SU-DHL-6 (cell line): ENCODE results near the gene TENT4A.

ENCODE experiments used
- EZH2phosphoT487 ChIP-seq: fragments of 200-600 bp; sonication (generic), shearing (Covaris generic); conservative IDR thresholded peaks from 2 replicates; pipeline ENCODE4 v1.6.1; 2018; ENCODE audit warnings: mild to moderate bottlenecking, antibody characterized with exemption, low read length, moderate library complexity, mixed read lengths
- TF ChIP-seq, protein P1 (sequence below): fragments of 200-600 bp; sonication (generic); IDR thresholded peaks from one replicate; pipeline ENCODE4 v1.5.1; 2017; ENCODE audit warnings: antibody characterized with exemption, mild to moderate bottlenecking, low read length, moderate library complexity; ENCODE audit not compliant: insufficient read depth, poor library complexity, severe bottlenecking

DNA sequence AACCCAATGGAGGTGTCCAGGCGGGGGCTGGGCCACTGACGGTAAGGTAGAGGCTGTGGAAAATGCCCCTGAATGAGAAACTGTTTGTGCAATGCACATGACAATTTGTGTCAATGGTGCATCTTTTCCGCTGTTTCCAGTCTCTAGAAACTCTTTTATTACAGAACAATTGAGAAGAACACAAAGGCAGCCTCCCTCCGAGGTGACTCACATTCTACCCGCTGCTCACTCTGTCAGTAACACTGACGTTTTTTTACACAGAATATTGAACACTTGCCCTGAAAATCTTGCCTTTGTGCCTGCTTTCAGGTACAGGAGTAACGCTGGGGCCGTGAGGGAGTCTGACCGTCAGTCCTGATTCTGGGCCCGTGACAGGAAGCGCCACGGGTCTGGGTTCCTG lies 11.7 kb upstream of the TENT4A start:
- TF ChIP-seq, protein P1, sequence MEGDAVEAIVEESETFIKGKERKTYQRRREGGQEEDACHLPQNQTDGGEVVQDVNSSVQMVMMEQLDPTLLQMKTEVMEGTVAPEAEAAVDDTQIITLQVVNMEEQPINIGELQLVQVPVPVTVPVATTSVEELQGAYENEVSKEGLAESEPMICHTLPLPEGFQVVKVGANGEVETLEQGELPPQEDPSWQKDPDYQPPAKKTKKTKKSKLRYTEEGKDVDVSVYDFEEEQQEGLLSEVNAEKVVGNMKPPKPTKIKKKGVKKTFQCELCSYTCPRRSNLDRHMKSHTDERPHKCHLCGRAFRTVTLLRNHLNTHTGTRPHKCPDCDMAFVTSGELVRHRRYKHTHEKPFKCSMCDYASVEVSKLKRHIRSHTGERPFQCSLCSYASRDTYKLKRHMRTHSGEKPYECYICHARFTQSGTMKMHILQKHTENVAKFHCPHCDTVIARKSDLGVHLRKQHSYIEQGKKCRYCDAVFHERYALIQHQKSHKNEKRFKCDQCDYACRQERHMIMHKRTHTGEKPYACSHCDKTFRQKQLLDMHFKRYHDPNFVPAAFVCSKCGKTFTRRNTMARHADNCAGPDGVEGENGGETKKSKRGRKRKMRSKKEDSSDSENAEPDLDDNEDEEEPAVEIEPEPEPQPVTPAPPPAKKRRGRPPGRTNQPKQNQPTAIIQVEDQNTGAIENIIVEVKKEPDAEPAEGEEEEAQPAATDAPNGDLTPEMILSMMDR, result no peak
- TF ChIP-seq EZH2phosphoT487, result no peak
